Measurements from ENCODE around the gene FUT4.
"Not testable (repeated sequence)": the region's sequence is repeated elsewhere in the genome, so short reads cannot be mapped to it uniquely, and the experiment has no call there.

FUT4 gene

DNA sequence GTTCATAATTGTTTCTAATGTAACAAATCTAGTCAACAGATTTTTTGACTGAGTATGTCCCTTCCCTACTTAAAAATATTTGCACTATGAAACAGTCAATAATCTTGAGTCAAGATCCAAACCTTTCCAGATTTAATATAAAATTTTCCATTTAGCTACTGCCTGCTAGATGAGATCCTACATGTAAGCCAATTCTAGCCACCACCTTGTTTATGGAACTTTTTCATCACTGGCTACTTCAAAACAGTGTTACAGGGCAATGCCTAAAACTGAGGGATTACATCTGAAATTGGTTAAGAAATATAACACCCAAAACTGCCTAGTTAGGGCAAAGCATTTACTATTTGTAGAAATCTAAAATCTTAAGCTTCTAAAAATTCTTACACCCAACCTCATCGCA, 10.5 kb upstream of the FUT4 start:
- no peak for DNase-seq (ENCODE audit: low read depth, low spot score)

DNA sequence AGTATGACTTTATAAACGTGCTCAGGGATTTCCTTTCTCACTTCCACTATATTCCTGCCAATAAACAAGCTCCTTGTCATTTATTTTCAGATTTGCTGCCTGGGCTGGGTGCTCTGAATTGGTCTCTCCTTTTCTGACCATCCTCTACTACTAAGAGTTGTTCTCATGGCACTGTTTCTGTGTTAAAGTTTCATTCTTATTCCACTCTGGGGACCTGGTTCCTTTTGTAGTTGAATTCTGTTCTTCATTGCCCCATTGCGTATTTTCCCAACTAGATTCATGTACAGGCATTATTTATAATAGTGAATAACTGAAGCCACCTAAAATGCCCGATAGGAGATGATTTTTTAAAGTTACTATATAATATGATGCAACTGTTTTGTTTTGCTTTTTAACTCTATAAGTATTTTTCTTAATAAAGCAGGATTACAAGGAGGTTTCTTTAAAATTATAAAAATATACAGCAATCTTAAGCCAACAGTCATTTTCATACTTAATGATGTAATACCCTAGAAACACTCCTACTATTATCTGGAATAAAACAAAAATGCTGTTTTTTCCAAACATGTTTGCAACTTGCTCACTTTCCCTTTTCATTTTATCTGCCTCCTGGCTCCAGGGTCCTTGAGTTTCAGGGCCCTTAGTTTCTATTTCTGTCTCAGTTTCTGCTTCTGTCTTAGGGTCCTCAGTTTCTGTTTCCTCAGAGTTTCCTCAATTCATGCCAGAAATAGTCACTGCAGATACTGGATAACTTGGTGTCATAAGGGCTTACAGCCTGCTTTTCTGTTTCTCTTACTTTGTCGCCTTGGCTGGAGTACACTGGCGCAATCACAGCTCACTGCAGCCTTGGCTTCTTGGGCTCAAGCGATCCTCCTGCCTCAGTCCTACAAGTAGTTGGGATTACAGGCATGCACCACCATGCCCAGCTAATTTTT, 9.8 kb upstream of the FUT4 start:
- no peak for DNase-seq (ENCODE audit: low read depth, low spot score)

DNA sequence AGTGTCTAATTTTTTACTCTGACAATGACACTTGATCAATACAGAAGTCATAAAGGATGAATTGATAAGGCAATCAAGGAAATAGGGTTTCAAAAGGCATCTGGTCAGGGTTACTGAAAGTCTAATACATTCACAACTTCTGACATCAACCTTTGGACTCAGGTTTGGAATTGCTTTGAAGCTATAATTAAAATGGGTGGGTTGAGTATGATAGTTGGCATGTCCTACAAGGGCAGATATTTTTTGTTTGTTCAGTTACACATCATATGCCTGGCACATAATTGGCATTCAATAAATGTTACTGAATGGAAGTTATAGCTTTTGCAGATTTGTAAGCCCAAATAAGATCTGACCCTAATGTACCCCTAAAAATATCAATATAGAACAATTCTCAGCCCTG, 7.3 kb upstream of the FUT4 start:
- no peak for DNase-seq (ENCODE audit: low read depth, low spot score)

DNA sequence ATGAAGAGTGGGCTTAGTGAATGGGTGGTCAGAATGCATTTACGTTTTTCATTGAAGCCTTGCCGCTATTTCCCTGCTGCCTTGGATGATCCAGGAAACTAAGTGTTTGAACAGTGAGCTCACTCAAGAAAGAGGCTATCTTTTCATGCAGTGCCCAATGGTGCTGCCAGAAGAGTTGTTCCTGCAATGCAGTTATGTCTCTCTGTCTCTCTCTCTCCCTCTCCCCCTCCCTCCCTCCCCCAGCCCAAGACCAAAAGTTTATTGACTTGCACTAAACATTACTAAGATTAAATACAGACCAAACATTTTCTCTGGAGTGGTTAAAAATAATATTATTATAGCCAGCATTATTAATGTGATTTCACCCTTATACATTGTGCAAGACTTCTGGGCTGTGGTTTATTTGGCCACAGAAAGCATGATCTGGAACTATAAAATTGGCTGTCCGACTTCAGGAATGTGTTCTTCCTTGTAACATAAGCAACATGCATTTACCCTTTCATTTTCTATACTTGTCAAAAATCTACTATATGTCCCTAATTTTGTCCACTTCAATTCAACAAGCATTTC, 6.6 kb upstream of the FUT4 start:
- DNase-seq (ENCODE audit: low read depth, low spot score): peak; percentile 32

DNA sequence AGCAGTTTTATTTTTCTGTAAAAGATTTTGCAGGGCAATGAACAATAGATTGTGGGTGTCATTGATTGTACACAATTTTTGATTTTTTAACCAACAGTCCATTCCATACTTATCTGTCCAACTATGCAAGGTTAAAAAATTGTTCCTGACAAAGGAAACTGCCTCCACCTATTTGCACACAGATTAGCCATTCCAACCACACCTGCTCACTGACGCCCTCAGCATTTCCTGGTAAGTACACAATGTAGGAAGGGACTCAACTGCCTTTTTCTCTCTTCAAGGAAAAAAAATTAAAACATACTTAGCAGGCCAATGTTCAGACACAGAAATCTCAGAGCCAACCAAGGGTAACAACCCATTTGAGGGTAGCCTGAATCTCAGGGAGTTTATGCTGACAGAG, 4.3 kb upstream of the FUT4 start:
- no peak for DNase-seq (ENCODE audit: low read depth, low spot score)

DNA sequence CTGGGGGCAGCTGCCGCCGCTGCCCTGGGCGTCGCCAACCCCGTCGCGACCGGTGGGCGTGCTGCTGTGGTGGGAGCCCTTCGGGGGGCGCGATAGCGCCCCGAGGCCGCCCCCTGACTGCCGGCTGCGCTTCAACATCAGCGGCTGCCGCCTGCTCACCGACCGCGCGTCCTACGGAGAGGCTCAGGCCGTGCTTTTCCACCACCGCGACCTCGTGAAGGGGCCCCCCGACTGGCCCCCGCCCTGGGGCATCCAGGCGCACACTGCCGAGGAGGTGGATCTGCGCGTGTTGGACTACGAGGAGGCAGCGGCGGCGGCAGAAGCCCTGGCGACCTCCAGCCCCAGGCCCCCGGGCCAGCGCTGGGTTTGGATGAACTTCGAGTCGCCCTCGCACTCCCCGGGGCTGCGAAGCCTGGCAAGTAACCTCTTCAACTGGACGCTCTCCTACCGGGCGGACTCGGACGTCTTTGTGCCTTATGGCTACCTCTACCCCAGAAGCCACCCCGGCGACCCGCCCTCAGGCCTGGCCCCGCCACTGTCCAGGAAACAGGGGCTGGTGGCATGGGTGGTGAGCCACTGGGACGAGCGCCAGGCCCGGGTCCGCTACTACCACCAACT, 1.0 kb downstream of the FUT4 start:
- no peak for DNase-seq (ENCODE audit: low read depth, low spot score)

DNA sequence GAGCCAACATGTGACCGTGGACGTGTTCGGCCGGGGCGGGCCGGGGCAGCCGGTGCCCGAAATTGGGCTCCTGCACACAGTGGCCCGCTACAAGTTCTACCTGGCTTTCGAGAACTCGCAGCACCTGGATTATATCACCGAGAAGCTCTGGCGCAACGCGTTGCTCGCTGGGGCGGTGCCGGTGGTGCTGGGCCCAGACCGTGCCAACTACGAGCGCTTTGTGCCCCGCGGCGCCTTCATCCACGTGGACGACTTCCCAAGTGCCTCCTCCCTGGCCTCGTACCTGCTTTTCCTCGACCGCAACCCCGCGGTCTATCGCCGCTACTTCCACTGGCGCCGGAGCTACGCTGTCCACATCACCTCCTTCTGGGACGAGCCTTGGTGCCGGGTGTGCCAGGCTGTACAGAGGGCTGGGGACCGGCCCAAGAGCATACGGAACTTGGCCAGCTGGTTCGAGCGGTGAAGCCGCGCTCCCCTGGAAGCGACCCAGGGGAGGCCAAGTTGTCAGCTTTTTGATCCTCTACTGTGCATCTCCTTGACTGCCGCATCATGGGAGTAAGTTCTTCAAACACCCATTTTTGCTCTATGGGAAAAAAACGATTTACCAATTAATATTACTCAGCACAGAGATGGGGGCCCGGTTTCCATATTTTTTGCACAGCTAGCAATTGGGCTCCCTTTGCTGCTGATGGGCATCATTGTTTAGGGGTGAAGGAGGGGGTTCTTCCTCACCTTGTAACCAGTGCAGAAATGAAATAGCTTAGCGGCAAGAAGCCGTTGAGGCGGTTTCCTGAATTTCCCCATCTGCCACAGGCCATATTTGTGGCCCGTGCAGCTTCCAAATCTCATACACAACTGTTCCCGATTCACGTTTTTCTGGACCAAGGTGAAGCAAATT, 1.8 kb downstream of the FUT4 start:
- no peak for DNase-seq (ENCODE audit: low read depth, low spot score)

DNA sequence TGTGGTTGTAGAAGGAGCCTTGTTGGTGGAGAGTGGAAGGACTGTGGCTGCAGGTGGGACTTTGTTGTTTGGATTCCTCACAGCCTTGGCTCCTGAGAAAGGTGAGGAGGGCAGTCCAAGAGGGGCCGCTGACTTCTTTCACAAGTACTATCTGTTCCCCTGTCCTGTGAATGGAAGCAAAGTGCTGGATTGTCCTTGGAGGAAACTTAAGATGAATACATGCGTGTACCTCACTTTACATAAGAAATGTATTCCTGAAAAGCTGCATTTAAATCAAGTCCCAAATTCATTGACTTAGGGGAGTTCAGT, 2.4 kb downstream of the FUT4 start:
- DNase-seq (ENCODE audit: low read depth, low spot score): no peak

DNA sequence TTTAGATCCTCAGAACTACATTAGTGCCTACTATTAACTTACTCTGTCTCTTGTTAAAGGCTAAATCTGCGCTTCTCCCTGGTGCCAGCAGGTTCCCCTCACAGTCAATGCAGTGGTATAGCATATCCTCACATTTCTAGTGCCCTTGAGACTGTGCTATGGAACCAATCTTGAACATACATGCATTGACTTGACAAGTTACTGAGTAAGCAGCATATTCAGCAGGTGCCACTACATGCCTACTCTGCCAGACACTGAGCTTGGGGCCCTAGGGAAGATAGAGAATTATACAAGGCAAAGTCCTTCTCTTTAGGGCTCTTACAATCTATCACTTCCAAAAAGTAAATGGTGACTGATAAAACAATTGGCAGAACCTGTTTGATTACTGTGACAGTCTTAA, 3.2 kb downstream of the FUT4 start:
- no peak for DNase-seq (ENCODE audit: low read depth, low spot score)

DNA sequence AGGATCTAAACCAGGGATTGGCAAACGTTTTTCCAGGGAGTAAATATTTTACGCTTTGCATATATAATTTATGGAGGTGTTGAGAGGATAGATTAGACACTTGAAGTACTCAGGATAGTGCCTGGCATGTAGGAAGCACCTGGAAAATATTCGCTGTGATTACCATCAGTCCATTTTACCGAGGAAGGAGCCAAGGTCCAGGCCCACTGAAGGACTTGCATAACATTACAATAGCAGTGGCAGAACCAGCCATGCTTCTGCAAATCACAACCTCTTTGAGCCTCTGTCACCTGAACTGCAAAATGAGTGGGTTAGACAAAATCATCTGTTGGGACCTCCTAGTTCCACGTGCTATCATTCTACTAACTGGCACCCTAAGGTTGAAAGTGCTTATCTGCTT, 5.4 kb downstream of the FUT4 start:
- no peak for DNase-seq (ENCODE audit: low read depth, low spot score)

DNA sequence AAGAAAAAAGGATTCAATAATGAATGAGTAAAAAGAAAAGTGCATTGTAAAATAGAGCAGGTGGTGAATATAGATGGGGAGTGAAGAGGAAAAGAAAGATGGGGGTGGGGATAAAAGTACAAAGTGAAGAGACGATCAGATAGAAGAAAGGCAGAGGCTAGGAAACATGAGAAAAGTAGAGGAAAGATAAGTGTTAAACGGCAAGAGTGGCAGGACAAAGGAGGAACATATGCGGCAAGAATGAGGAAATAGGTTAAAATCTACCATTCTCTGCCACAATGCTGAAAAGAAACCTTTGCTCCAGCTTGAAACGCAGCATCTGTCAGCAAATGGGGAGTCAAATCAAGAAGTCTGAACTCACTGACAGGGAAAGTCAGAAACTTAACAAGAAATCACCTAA, 6.8 kb downstream of the FUT4 start:
- no peak for DNase-seq (ENCODE audit: low read depth, low spot score)

DNA sequence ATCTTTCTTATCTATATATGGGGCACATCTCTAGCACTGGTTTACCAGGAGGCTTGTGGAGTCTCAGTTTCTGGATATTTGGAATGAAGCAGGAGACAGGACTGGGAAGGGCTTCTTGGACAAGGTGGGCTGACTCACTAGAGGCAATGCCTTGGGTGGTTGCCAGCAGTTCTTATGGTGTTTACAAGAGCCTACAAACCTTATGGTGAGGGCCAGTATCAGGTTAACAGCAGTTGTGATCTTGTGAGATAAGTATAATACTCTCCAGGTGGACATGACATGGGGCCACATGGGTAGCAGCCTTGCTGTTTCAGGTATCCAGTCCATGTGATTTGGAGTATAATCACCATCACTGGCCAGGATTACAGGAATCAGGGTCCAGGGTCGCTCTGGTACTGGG, 10.2 kb downstream of the FUT4 start:
- DNase-seq (ENCODE audit: low read depth, low spot score): peak; percentile 36

DNA sequence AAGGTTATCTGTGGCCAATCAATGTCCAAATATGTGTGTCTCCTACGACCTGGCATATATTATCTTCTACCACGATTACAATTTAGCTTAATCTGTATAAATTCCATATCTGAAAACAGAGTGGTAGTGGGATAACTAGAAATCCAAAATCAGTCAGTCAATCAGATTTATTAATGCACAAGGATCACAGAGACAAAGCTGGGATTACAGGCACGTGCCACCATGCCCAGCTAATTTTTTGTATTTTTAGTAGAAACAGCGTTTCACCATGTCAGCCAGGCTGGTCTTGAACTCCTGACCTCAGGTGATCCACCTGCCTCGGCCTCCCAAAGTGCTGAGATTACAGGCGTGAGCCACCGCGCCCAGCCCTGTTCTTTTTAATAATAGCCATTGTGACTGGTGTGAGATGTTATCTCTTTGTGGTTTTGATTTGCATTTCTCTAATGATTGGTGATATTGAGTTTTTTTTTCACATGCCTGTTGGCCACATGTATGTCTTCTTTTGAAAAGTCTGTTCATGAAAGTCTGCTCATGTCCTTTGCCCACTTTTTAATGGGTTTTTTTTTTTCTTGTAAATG, 12.1 kb downstream of the FUT4 start:
- not testable (repeated sequence) for DNase-seq (ENCODE audit: low read depth, low spot score)

DNA sequence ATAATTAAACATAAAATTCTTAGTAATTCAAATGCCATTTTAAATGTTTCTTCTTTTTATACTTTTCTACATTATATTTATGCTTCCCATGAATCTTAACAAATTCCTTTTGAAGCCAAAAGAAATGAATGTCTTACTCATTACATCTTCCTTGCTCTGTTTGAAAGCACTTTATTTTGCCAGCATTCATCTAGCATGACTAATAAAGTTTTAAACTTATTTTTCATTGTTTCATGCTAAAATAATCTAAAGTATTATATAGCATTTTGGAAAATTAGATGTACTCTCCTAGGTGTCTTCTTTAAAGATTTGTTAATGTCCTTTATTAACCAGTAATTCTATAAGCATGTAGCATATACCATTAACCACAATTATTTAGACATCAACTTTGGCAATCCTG, 13.7 kb downstream of the FUT4 start:
- no peak for DNase-seq (ENCODE audit: low read depth, low spot score)

DNA sequence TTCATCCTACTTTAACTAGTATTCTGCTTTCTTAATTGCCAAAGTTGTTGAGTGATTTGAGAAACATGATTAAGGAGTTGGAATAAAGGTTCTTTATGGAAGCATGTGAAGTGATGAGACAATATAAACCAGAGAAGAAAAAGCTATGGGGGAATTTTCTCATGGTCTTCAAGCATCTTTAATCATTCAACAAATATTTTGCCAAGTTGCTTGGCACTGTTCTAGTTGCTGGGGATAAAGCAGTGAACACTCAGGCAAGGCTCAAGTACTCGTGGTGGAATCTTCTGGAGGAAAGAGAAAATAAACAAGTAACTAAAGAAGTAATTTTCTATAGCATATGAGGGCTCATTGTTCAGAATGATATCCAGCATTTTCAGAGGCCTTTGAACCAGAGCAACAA, 14.3 kb downstream of the FUT4 start:
- DNase-seq (ENCODE audit: low read depth, low spot score): peak; percentile 33

DNA sequence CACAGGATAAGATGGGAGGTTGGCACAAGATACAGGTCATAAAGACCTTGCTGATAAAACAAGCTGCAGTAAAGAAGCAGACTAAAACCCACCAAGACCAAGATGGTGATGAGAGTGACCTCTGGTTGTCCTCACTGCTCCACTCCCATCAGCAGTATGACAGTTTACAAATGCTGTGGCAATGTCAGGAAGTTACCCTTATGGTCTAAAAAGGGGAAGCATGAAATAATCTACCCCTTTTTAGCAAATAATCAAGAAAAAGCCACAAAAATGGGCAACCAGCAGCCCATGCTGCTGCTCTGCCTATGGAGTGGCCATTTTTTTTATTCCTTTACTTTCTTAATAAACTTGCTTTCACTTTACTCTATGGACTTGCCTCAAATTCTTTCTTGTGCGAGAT, 14.7 kb downstream of the FUT4 start:
- DNase-seq (ENCODE audit: low read depth, low spot score): no peak

DNA sequence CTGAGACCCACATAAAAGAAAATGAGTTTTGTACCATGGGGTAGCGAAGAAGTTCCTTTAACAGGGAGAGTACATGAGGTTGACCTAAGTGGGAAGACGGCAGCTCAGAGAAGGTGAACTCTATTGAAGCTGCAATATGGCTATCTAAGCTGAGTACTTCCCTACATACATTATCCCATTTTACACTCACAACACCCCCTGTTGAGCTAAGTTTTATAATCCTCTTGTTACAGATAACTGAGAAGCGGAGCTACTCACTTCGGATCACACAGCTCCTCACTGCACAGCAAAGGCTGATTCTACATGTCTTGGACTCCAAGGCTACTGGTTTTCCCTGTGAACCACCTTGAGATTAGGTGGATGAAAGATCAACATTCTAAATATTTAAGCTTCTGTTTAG, 15.2 kb downstream of the FUT4 start:
- DNase-seq (ENCODE audit: low read depth, low spot score): no peak

DNA sequence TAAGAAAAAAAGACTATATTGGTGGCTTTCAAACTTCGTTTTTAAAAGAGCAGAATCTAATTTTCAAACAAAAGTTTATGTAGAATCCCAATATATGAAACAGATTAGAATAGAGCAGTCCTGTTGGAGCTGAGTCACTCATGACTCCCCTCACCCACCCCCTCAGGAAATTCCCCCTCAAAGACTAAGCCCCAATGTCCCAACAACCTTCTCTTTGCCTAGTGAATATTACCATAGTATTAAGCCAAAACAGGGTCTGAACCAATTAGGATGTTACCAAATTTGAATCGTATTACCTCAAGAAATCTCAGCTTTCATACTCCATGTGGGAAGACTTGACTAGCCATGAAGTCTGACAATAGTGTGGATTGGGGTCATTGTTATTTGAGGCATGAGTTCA, 15.6 kb downstream of the FUT4 start:
- no peak for DNase-seq (ENCODE audit: low read depth, low spot score)

DNA sequence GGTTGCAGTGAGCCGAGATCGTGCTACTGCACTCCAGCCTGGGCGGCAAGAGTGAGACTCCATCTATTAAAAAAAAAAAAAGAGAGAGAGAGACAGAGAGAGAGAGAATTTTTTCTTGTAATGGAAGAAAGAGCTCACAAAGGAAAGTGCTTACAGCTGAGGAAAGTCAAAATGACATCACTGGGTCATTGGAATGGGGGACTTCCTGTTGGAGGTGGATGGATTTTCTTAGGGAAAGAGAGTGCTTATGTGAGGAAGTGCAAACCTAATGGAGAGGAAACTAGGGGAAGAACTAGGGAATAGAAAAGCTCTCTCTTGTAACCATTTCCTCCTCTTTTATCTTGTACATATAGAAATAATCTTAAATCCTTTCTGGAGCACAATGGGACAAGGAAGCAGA, 17.1 kb downstream of the FUT4 start:
- no peak for DNase-seq (ENCODE audit: low read depth, low spot score)

DNA sequence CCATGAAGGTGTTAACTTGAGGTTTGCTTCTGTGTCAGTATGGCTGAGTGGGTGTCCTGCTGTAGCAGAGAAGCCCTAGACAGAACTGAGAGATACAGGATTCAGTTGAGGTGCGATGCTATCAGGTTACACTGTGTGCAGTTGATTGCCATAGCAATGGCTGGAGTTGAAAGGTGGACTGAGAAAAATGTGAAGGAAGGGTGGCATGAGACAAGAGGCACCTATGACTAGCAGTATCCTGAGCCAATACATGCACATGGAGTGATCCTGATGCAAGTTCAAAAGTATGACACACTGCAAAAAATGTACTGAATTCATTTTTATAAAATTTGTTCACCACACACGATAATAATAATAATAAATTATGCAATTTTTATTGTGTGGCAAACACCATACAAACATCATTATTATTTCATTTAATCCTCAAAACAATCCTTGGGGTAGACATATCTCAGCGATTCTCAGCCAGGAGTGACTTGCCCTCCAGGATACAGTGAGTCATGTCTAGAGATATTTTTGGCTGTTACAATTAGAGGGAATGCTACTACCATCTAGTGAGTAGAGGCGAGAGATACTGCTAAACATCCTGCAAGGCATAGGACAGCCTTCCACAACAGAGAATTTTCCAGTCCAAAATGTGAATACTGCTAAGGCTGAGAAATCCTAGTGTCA, 19.6 kb downstream of the FUT4 start:
- DNase-seq (ENCODE audit: low read depth, low spot score): peak; percentile 52

DNA sequence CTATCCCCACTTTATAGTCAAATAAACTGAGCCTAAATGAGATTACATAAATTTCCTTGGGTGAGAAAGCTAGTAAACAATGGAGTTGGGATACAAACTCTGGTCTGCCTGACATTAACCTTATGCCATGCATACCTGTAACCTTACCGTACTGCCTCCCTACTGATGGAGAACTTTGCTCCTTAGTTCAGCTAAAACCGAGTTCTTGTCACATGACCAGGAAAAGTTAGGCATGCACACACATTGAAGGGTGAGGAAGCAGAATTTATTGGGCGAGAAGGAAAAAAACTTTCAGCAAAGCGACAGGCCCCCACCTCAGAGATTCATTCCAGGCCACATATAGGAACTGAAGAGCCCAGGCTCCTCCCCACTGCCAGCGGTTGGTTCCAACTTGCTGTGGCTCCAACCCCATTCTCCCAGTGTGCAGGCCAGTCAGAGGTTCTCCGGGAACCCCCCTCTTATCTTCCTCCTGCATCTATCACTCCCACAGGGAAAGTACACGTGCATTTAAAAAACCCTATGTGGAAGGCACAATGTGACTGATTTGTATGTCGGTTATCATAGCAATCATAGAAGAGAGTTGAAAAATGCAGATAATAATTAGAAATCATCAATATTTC, 20.2 kb downstream of the FUT4 start:
- no peak for DNase-seq (ENCODE audit: low read depth, low spot score)
